Glutamatergic neuron (in vitro differentiated cells): Measurements from ENCODE around the gene MBLAC1. TPM values are rescaled to one million over a fixed set of nuclear protein-coding genes. Genes with fewer than 3 reads are reported as not detected.

Source experiments
- DNase-seq: peaks from one replicate; pipeline ENCODE4 v3.0.0; 2022
- H3K27ac Mint-ChIP-seq: one replicate; pipeline ENCODE4 v1.8.0; 2020; ENCODE audit warnings: mild to moderate bottlenecking, mixed read lengths, inconsistent platforms; ENCODE audit not compliant: unreplicated experiment
- H3K27me3 Mint-ChIP-seq: one replicate; pipeline ENCODE4 v1.8.0; 2020; ENCODE audit warnings: mild to moderate bottlenecking, moderate library complexity, mixed read lengths, inconsistent platforms; ENCODE audit not compliant: unreplicated experiment
- H3K36me3 Mint-ChIP-seq: one replicate; pipeline ENCODE4 v1.8.0; 2020; ENCODE audit warnings: mild to moderate bottlenecking, mixed read lengths, inconsistent platforms; ENCODE audit not compliant: unreplicated experiment
- H3K4me1 Mint-ChIP-seq: one replicate; pipeline ENCODE4 v1.8.0; 2020; ENCODE audit warnings: mild to moderate bottlenecking, low read depth, mixed read lengths, inconsistent platforms; ENCODE audit not compliant: unreplicated experiment
- H3K4me3 Mint-ChIP-seq: one replicate; pipeline ENCODE4 v1.8.0; 2020; ENCODE audit warnings: mild to moderate bottlenecking, mixed read lengths, inconsistent platforms; ENCODE audit not compliant: unreplicated experiment
- H3K9me3 Mint-ChIP-seq: one replicate; pipeline ENCODE4 v1.8.0; 2020; ENCODE audit warnings: mild to moderate bottlenecking, moderate library complexity, mixed read lengths, inconsistent platforms; ENCODE audit not compliant: unreplicated experiment
- CTCF ChIP-seq: fragments of 200-600 bp; sonication (generic); IDR thresholded peaks from one replicate; pipeline ENCODE4 v1.5.0; 2021; ENCODE audit not compliant: partially characterized antibody, unreplicated experiment
- total RNA-seq: library from RNA; stranded (reverse); fragmentation: NEBNext Ultra II Directional; extraction: Animal tissue kit (Norgen Biotek cat#: 25700); gene quantifications from one replicate; pipeline ENCODE4 v1.2.1, GENCODE V29; 2021; ENCODE audit not compliant: unreplicated experiment

Gene MBLAC1
- total RNA-seq, 1 donor from 2014 or later = 3.3 TPM

DNA sequence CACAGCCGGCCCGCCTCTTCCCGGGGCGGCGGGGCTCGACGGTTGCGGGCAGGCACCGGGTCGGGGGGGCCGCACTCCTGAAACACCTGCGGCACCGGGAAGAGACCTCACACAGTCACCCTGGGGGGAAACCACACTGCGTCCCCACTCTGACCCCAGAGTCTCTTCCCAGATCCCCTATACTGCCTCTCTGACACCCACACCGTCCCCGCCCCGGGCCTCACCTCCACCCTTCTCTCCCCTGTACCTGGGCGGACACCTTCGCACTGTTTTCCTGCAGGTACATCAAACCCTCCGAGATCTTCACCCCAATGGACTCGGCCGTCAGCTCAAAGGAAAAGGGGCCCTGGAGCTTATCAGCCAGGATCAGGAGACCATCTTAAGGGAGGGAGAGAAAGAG, 45.1 kb downstream of the MBLAC1 start:
- H3K9me3 Mint-ChIP-seq = peaks cover 17% of the 10 kb centered on the region
- H3K4me1 Mint-ChIP-seq = peaks cover 38% of the 10 kb centered on the region
- peaks cover 29% of the 10 kb centered on the region for H3K27me3 Mint-ChIP-seq
- H3K4me3 Mint-ChIP-seq = peak overlapping the region; percentile 85
- no peak for TF ChIP-seq CTCF
- H3K27ac Mint-ChIP-seq = no peak overlapping the region
- H3K36me3 Mint-ChIP-seq = peaks cover 13% of the 10 kb centered on the region
- DNase-seq = no peak

DNA sequence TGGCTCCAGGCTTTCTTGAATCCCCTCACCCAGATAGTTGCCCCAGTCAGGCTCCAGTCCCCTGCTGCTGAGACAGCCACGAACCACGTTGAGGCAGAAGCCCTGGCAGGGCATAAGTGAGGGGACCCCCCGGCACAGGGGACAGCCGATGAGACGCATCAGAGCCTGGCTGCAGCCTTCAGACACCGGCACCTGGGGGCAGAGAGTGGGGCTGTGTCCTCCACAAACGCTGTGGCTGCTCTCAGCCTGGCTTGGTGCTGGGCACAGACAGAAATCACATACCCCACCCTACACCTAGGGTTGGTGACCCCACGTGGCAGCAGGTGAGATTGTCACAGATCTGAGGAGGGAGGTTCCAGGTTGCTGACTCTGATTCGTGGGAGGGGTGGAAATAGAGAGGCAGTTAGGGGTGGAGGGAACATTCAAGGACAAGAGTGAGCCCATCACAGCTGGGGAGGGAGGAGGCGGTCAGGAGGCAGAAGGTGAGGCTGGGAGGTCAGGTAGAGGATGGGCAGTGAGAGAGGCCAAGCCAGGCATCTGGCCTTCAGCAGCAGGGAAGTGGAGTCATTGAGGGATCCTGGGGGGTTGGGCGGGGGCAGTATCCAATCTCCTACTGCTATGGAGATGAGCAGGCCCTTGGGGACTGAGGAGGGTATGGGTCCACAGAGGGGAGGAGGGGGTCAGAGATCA, 47.2 kb downstream of the MBLAC1 start:
- Mint-ChIP-seq H3K4me3 (no peak overlapping the region), H3K9me3 (peaks cover 17% of the 10 kb centered on the region), H3K27ac (no peak overlapping the region)

GRCh38 chr7:100174582-100174981, 47.8 kb downstream of the MBLAC1 start:
- Mint-ChIP-seq H3K4me1 (peaks cover 19% of the 10 kb centered on the region), H3K9me3 (peaks cover 16% of the 10 kb centered on the region), H3K4me3 (peak overlapping the region; percentile 98), H3K27ac (no peak overlapping the region), H3K36me3 (peaks cover 13% of the 10 kb centered on the region), H3K27me3 (peaks cover 17% of the 10 kb centered on the region)
- no peak for DNase-seq
- no peak for TF ChIP-seq CTCF

More for the DNA sequence above, 47.2 kb downstream of the MBLAC1 start:
- H3K4me1 Mint-ChIP-seq = peaks cover 19% of the 10 kb centered on the region
- peaks cover 13% of the 10 kb centered on the region for H3K36me3 Mint-ChIP-seq
- H3K27me3 Mint-ChIP-seq = peaks cover 18% of the 10 kb centered on the region
- DNase-seq = no peak
- TF ChIP-seq CTCF = no peak

GRCh38 chr7:100175296-100175935, 48.6 kb downstream of the MBLAC1 start:
- H3K27me3 Mint-ChIP-seq = peaks cover 16% of the 10 kb centered on the region
- peak overlapping the region; percentile 45 for H3K27ac Mint-ChIP-seq
- peaks cover 18% of the 10 kb centered on the region for H3K4me1 Mint-ChIP-seq
- peak overlapping the region; percentile 98 for H3K4me3 Mint-ChIP-seq
- peaks cover 13% of the 10 kb centered on the region for H3K36me3 Mint-ChIP-seq
- TF ChIP-seq CTCF = no peak
- peaks cover 16% of the 10 kb centered on the region for H3K9me3 Mint-ChIP-seq
- no peak for DNase-seq
